Keratinocyte (primary cell): ENCODE data around the gene KDM2A.

Experiments used
- CTCF ChIP-seq, 3 experiments: IDR thresholded peaks in 1 of 3; conservative IDR thresholded peaks in 1 of 3; optimal IDR thresholded peaks in 1 of 3; 2 replicates in 2 of 3; 3 replicates in 1 of 3; pipeline versions ENCODE3 to v1.5.1; 2011; ENCODE audit warnings: low read length in 3 of 3, mild to moderate bottlenecking in 3 of 3, moderate library complexity in 2 of 3, control low read depth in 1 of 3, inconsistent platforms in 1 of 3; ENCODE audit not compliant: insufficient read depth in 2 of 3; ENCODE audit errors: extremely low read depth in 1 of 3
- EZH2 ChIP-seq: IDR thresholded peaks from one replicate; pipeline ENCODE4 v1.6.1; 2012; ENCODE audit warnings: inconsistent platforms, mild to moderate bottlenecking, low read length, moderate library complexity

- TF ChIP-seq CTCF (optimal IDR thresholded peaks at IDR 0.05 in 1 of 3, IDR thresholded peaks at IDR 0.05 in 1 of 3, conservative IDR thresholded peaks at IDR 0.05 in 1 of 3; ENCODE audit: extremely low read depth in 1 of 3, insufficient read depth in 2 of 3, low read length in 3 of 3): no peak
- no peak for TF ChIP-seq EZH2
These were observed 152.7 kb downstream of the KDM2A start for GRCh38 chr11:67271541-67272284.
